WI38 (cell line): ENCODE data around the gene ENAH.

Experiments
- H3K4me3 ChIP-seq: 2 replicates; pipeline ENCODE4 v1.5.1; 2011; ENCODE audit warnings: low read depth, mild to moderate bottlenecking, control low read depth, low read length
- CTCF ChIP-seq: IDR thresholded peaks from 2 replicates; pipeline ENCODE4 v1.5.1; 2012; ENCODE audit warnings: low read depth, mild to moderate bottlenecking, control low read depth, low read length

The ENAH gene

GRCh38 chr1:225601902-225602589, 50.9 kb downstream of the ENAH start:
- no peak for TF ChIP-seq CTCF
- no peak overlapping the region for H3K4me3 ChIP-seq

- TF ChIP-seq CTCF, result no peak
- no peak overlapping the region for H3K4me3 ChIP-seq
These were observed 54.1 kb downstream of the ENAH start for GRCh38 chr1:225598847-225599246.

- TF ChIP-seq CTCF, result no peak
- no peak overlapping the region for H3K4me3 ChIP-seq
These were observed 54.9 kb downstream of the ENAH start for GRCh38 chr1:225597926-225598575.

- H3K4me3 ChIP-seq, result no peak overlapping the region
- no peak for TF ChIP-seq CTCF
These were observed 56.2 kb downstream of the ENAH start for GRCh38 chr1:225596736-225597135.

GRCh38 chr1:225595974-225596551, 56.9 kb downstream of the ENAH start:
- H3K4me3 ChIP-seq, result no peak overlapping the region
- no peak for TF ChIP-seq CTCF

GRCh38 chr1:225595452-225595851, 57.5 kb downstream of the ENAH start:
- H3K4me3 ChIP-seq, result no peak overlapping the region
- TF ChIP-seq CTCF, result no peak

GRCh38 chr1:225593414-225593813, 59.5 kb downstream of the ENAH start:
- no peak overlapping the region for H3K4me3 ChIP-seq
- TF ChIP-seq CTCF, result no peak
